HCT116 (cell line): ENCODE results near the gene PRKG1. TPM values are rescaled to one million over a fixed set of nuclear protein-coding genes. Genes with fewer than 3 reads are reported as not detected.

Experiments
- ATAC-seq: fragments of 200-7000 bp; cut with Tn5 transposase; 2 replicates; pipeline ENCODE4 v1.9.1; 2020; ENCODE audit warnings: mild to moderate bottlenecking, moderate library complexity
- BruUV-seq: library from RNA; stranded (reverse); fragments of 400-500 nt; replicated peaks from 2 replicates; lab custom pipeline; 2021; lab: Mats Ljungman, UMichigan
- CTCF ChIA-PET: fragments of 300-600 bp; sonication (Branson Sonifier 250); formaldehyde crosslinking; loops from one replicate; lab custom pipeline; 2021; ENCODE audit warnings: antibody characterized with exemption; lab: Charles Lee
- POLR2A ChIA-PET: fragments of 300-600, 350-600 bp; sonication (Branson Sonifier 250); formaldehyde crosslinking; loops from one replicate; lab custom pipeline; 2021; ENCODE audit warnings: antibody characterized with exemption; lab: Charles Lee
- RAD21 ChIA-PET, 2 experiments: fragments of 300-600 bp; sonication (Branson Sonifier 250); formaldehyde crosslinking; loops; one replicate each; lab custom pipeline; 2023; ENCODE audit warnings: low total read pairs in 2 of 2; ENCODE audit not compliant: uncharacterized antibody in 2 of 2, unreplicated experiment in 2 of 2, low non-redundant PET in 1 of 2; lab: Charles Lee
- DNase-seq: peaks from one replicate; pipeline ENCODE4 v3.0.0-alpha.2; 2010; ENCODE audit warnings: low read depth, low spot score
- H2AFZ ChIP-seq: fragments of 200-600 bp; shearing (Covaris generic), sonication (generic); 2 replicates; pipeline ENCODE4 v1.6.1; 2017; ENCODE audit warnings: low read depth, mixed run types, mixed read lengths, antibody characterized with exemption, low read length; ENCODE audit not compliant: poor library complexity, severe bottlenecking
- H3K27ac ChIP-seq: 2 replicates; pipeline ENCODE4 v1.5.1; 2012; ENCODE audit warnings: low read depth, low read length
- H3K27me3 ChIP-seq: fragments of 200-600 bp; sonication (generic); 2 replicates; pipeline ENCODE4 v1.6.1; 2016; ENCODE audit warnings: mixed run types, low read length, mixed read lengths; ENCODE audit not compliant: insufficient read depth
- H3K36me3 ChIP-seq, 2 experiments: fragments of 200-500 bp in 1 of 2; fragments of 200-600 bp in 1 of 2; sonication (Bioruptor generic) in 1 of 2; sonication (generic) in 1 of 2; 2 replicates each; pipeline versions ENCODE4 v1.5.1 to v1.6.1; 2014 to 2016; ENCODE audit warnings: low read length in 2 of 2, inconsistent platforms in 1 of 2, mixed read lengths in 1 of 2, mixed run types in 1 of 2; ENCODE audit not compliant: insufficient read depth in 2 of 2, control insufficient read depth in 1 of 2
- H3K4me1 ChIP-seq, 2 experiments: fragments of 200-600 bp in 1 of 2; sonication (generic) in 1 of 2; 2 replicates each; pipeline versions ENCODE4 v1.5.1 to v1.6.1; 2012 to 2017; ENCODE audit warnings: low read length in 2 of 2, inconsistent platforms in 1 of 2, mild to moderate bottlenecking in 1 of 2, mixed read lengths in 1 of 2, mixed run types in 1 of 2, moderate library complexity in 1 of 2; ENCODE audit not compliant: insufficient read depth in 2 of 2, control insufficient read depth in 1 of 2
- H3K4me2 ChIP-seq: fragments of 200-600 bp; sonication (generic); 2 replicates; pipeline ENCODE4 v1.6.1; 2017; ENCODE audit warnings: mixed run types, low read length, mixed read lengths
- H3K4me3 ChIP-seq, 2 experiments: fragments of 200-600 bp in 1 of 2; sonication (generic) in 1 of 2; replicated peaks in 1 of 2; 2 replicates each; pipeline ENCODE4 v1.5.1; 2011 to 2016; ENCODE audit warnings: low read length in 2 of 2, control low read depth in 1 of 2, low read depth in 1 of 2, mild to moderate bottlenecking in 1 of 2, mixed read lengths in 1 of 2, mixed run types in 1 of 2
- H3K79me2 ChIP-seq: fragments of 200-600 bp; sonication (generic); 2 replicates; pipeline ENCODE4 v1.6.1; 2017; ENCODE audit warnings: mild to moderate bottlenecking, mixed run types, low read length, moderate library complexity, mixed read lengths; ENCODE audit not compliant: insufficient read depth
- H3K9ac ChIP-seq: fragments of 200-600 bp; sonication (generic); 2 replicates; pipeline ENCODE4 v1.6.1; 2016; ENCODE audit warnings: low read length, mixed read lengths
- H3K9me2 ChIP-seq: fragments of 200-600 bp; sonication (generic), shearing (Covaris generic); 2 replicates; pipeline ENCODE4 v1.6.1; 2017; ENCODE audit warnings: mixed run types, mild to moderate bottlenecking, moderate library complexity; ENCODE audit not compliant: insufficient read depth
- H3K9me3 ChIP-seq, 2 experiments: fragments of 200-500 bp in 1 of 2; fragments of 200-600 bp in 1 of 2; sonication (Bioruptor generic) in 1 of 2; sonication (generic) in 1 of 2; 2 replicates each; pipeline ENCODE4 v1.6.1; 2014 to 2017; ENCODE audit warnings: low read length in 2 of 2, mixed read lengths in 2 of 2, inconsistent platforms in 1 of 2, low read depth in 1 of 2, mild to moderate bottlenecking in 1 of 2, mixed run types in 1 of 2, moderate library complexity in 1 of 2; ENCODE audit not compliant: control insufficient read depth in 1 of 2, insufficient read depth in 1 of 2
- H4K20me1 ChIP-seq: fragments of 200-600 bp; sonication (generic), shearing (Covaris generic); 2 replicates; pipeline ENCODE4 v1.6.1; 2017; ENCODE audit warnings: mixed run types, mild to moderate bottlenecking, moderate library complexity; ENCODE audit not compliant: insufficient read depth
- EGR1 ChIP-seq: IDR thresholded peaks from 2 replicates; pipeline ENCODE4 v1.6.1; 2012; ENCODE audit warnings: low read depth
- ELF1 ChIP-seq: IDR thresholded peaks from 2 replicates; pipeline ENCODE4 v1.6.1; 2012; ENCODE audit warnings: low read depth, borderline replicate concordance
- EZH2phosphoT487 ChIP-seq: fragments of 200-600 bp; IDR thresholded peaks from 2 replicates; pipeline ENCODE4 v1.6.1; 2018; ENCODE audit warnings: antibody characterized with exemption, borderline replicate concordance
- FOSL1 ChIP-seq: IDR thresholded peaks from 2 replicates; pipeline ENCODE4 v1.6.1; 2012; ENCODE audit warnings: low read depth
- JUND ChIP-seq: IDR thresholded peaks from 2 replicates; pipeline ENCODE4 v1.6.1; 2012
- MAX ChIP-seq: IDR thresholded peaks from 2 replicates; pipeline ENCODE4 v1.6.1; 2012
- POLR2AphosphoS5 ChIP-seq: IDR thresholded peaks from 2 replicates; pipeline ENCODE4 v1.6.1; 2011; ENCODE audit warnings: mild to moderate bottlenecking, low read depth, low read length, moderate library complexity
- RAD21 ChIP-seq: IDR thresholded peaks from 2 replicates; pipeline ENCODE4 v1.6.1; 2012; ENCODE audit warnings: low read depth, mild to moderate bottlenecking
- REST ChIP-seq: IDR thresholded peaks from 2 replicates; pipeline ENCODE4 v1.6.1; 2012; ENCODE audit warnings: low read depth
- SRF ChIP-seq: IDR thresholded peaks from 2 replicates; pipeline ENCODE4 v1.6.1; 2012; ENCODE audit warnings: low read depth
- YY1 ChIP-seq: IDR thresholded peaks from 2 replicates; pipeline ENCODE4 v1.6.1; 2011; ENCODE audit warnings: low read length, low read depth, moderate library complexity, mild to moderate bottlenecking; ENCODE audit not compliant: insufficient replicate concordance; ENCODE audit errors: extremely low read depth
- intact Hi-C: fragments of 100-400 bp; cut with micrococcal nuclease; formaldehyde crosslinking; loops from 2 replicates; pipeline ENCODE4 v1.10.0; 2022
- total RNA-seq: library from RNA; stranded (reverse); gene quantifications from one replicate; pipeline ENCODE4 v1.2.1, GENCODE V29; 2021; ENCODE audit not compliant: unreplicated experiment
- TF ChIP-seq, protein P1 (sequence below), 3 experiments: fragments of 200-600 bp in 1 of 3; sonication (generic) in 1 of 3; IDR thresholded peaks in 2 of 3; conservative IDR thresholded peaks in 1 of 3; 2 replicates each; pipeline ENCODE4 v1.5.1; 2012 to 2017; ENCODE audit warnings: low read depth in 2 of 3, low read length in 2 of 3, antibody characterized with exemption in 1 of 3, borderline replicate concordance in 1 of 3, control low read depth in 1 of 3, mild to moderate bottlenecking in 1 of 3, mixed read lengths in 1 of 3, mixed run types in 1 of 3, moderate library complexity in 1 of 3; ENCODE audit not compliant: insufficient read depth in 1 of 3
- TF ChIP-seq, protein P2 (sequence below): IDR thresholded peaks from 2 replicates; pipeline ENCODE4 v1.6.1; 2011; ENCODE audit warnings: mild to moderate bottlenecking, low read length, moderate library complexity; ENCODE audit not compliant: insufficient replicate concordance; ENCODE audit errors: extremely low read depth
- TF ChIP-seq, protein P3 (sequence below): IDR thresholded peaks from 2 replicates; pipeline ENCODE4 v1.6.1; 2012

PRKG1 gene
- total RNA-seq, 1 experiment from 2014 or later, result 1.4 TPM

DNA sequence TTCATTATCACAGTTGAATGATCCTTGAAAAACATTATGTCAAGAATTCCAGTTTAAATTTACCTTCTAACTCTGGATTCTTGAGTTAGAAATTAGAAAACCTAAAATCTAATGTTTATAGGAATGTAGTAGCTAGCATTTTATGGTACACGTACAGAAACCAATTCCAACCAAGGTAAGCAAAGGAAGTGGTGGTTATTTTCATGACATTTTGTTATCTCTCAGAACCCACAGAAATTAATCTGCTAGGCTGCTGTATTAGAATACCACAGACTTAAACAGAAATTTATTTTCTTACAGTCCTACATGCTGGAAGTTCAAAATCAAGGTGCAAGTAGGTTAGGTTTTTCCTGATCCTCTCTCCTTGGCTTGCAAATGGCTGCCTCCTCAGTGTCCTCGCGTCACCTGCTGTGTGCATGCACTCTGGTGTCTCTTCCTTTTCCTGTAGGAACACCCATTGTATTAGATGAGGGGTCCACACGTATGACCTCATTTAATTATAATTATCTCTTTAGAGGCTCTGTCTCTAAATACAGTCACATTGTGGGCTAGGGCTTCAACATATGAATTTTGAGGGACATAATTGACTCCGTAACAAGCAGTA, 633.6 kb downstream of the PRKG1 start:
- DNase-seq (no peak), ATAC-seq (no peak)
- ChIA-PET RAD21 (no interaction called here), CTCF (no interaction called here)
- Histone ChIP-seq H3K4me3 (no peak overlapping the region), H3K4me1 (no peaks in the 10 kb centered on the region), H2AFZ (no peak overlapping the region), H3K27me3 (peaks cover 17% of the 10 kb centered on the region), H4K20me1 (no peaks in the 10 kb centered on the region), H3K9ac (no peak overlapping the region)
- TF ChIP-seq MAX, result no peak
- TF ChIP-seq YY1, result no peak
- TF ChIP-seq, protein P1, sequence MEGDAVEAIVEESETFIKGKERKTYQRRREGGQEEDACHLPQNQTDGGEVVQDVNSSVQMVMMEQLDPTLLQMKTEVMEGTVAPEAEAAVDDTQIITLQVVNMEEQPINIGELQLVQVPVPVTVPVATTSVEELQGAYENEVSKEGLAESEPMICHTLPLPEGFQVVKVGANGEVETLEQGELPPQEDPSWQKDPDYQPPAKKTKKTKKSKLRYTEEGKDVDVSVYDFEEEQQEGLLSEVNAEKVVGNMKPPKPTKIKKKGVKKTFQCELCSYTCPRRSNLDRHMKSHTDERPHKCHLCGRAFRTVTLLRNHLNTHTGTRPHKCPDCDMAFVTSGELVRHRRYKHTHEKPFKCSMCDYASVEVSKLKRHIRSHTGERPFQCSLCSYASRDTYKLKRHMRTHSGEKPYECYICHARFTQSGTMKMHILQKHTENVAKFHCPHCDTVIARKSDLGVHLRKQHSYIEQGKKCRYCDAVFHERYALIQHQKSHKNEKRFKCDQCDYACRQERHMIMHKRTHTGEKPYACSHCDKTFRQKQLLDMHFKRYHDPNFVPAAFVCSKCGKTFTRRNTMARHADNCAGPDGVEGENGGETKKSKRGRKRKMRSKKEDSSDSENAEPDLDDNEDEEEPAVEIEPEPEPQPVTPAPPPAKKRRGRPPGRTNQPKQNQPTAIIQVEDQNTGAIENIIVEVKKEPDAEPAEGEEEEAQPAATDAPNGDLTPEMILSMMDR (IDR thresholded peaks at IDR 0.05 in 2 of 3, conservative IDR thresholded peaks at IDR 0.05 in 1 of 3; ENCODE audit: borderline replicate concordance in 1 of 3, insufficient read depth in 1 of 3, low read depth in 2 of 3, low read length in 2 of 3), result no peak
- no peak for TF ChIP-seq RAD21
- TF ChIP-seq, protein P2, sequence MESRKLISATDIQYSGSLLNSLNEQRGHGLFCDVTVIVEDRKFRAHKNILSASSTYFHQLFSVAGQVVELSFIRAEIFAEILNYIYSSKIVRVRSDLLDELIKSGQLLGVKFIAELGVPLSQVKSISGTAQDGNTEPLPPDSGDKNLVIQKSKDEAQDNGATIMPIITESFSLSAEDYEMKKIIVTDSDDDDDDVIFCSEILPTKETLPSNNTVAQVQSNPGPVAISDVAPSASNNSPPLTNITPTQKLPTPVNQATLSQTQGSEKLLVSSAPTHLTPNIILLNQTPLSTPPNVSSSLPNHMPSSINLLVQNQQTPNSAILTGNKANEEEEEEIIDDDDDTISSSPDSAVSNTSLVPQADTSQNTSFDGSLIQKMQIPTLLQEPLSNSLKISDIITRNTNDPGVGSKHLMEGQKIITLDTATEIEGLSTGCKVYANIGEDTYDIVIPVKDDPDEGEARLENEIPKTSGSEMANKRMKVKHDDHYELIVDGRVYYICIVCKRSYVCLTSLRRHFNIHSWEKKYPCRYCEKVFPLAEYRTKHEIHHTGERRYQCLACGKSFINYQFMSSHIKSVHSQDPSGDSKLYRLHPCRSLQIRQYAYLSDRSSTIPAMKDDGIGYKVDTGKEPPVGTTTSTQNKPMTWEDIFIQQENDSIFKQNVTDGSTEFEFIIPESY, result no peak
- TF ChIP-seq EZH2phosphoT487, result no peak
- TF ChIP-seq FOSL1, result no peak
- no peak for TF ChIP-seq JUND
- no peak for TF ChIP-seq SRF
- TF ChIP-seq POLR2AphosphoS5, result no peak
- no peak for TF ChIP-seq EGR1
- no peak for TF ChIP-seq ELF1
- TF ChIP-seq, protein P3, sequence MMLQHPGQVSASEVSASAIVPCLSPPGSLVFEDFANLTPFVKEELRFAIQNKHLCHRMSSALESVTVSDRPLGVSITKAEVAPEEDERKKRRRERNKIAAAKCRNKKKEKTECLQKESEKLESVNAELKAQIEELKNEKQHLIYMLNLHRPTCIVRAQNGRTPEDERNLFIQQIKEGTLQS, result no peak
- no peak for TF ChIP-seq REST
- TF ChIP-seq, all 23 proteins: peak for 0
- Histone ChIP-seq H3K9me3 (no peaks in the 10 kb centered on the region), H3K9me2 (no peaks in the 10 kb centered on the region), H3K36me3 (no peaks in the 10 kb centered on the region), H3K79me2 (no peaks in the 10 kb centered on the region), H3K4me2 (no peak overlapping the region), H3K27ac (no peak overlapping the region)
- POLR2A ChIA-PET, result no interaction called here
- no TSS peak for BruUV-seq
- intact Hi-C loops, result no loop called here
